Measurements from ENCODE around the gene SP140. TPM values are rescaled to one million over a fixed set of nuclear protein-coding genes. Genes with fewer than 3 reads are reported as not detected.

SP140 gene
- total RNA-seq, 1 experiment from 2014 or later = 0.32 TPM

- ChIA-PET POLR2A (ENCODE audit: low non-redundant PET) (no interaction called here), CTCF (no interaction called here)
- Histone ChIP-seq H3K4me3 (ENCODE audit: low read depth, low read length, poor library complexity, severe bottlenecking) (no peak overlapping the region), H3K4me1 (ENCODE audit: insufficient read depth, low read length, poor library complexity, severe bottlenecking) (no peaks in the 10 kb centered on the region), H3K27ac (ENCODE audit: low read depth, low read length, poor library complexity, severe bottlenecking) (no peak overlapping the region), H3K9me3 (ENCODE audit: low read depth, low read length, poor library complexity, severe bottlenecking) (no peaks in the 10 kb centered on the region), H3K27me3 (replicated peaks; ENCODE audit: insufficient read depth, low read depth, low read length, poor library complexity) (peaks cover 57% of the 10 kb centered on the region), H3K36me3 (ENCODE audit: insufficient read depth, low read length, poor library complexity, severe bottlenecking) (no peaks in the 10 kb centered on the region)
- BruUV-seq (replicated peaks) = no TSS peak
- DNase-seq (ENCODE audit: low spot score) = no peak
- intact Hi-C loops (cut with micrococcal nuclease; ENCODE audit: unreplicated experiment) = no loop called here
- TF ChIP-seq CTCF (conservative IDR thresholded peaks at IDR 0.05; ENCODE audit: low read depth, low read length) = no peak
- no peak for TF ChIP-seq EZH2 (IDR thresholded peaks at IDR 0.05; ENCODE audit: borderline replicate concordance, low read depth, low read length, poor library complexity, severe bottlenecking)
These were observed 20.7 kb downstream of the SP140 start for GRCh38 chr2:230246206-230246605.

- DNase-seq (ENCODE audit: low spot score) = no peak
- CTCF ChIA-PET = no interaction called here
- BruUV-seq (replicated peaks) = no TSS peak
These were observed 24.7 kb downstream of the SP140 start for GRCh38 chr2:230250231-230250630.

GRCh38 chr2:230254152-230254881, 28.8 kb downstream of the SP140 start:
- Histone ChIP-seq H3K27ac (ENCODE audit: low read depth, low read length, poor library complexity, severe bottlenecking) (no peak overlapping the region), H3K4me3 (ENCODE audit: low read depth, low read length, poor library complexity, severe bottlenecking) (no peak overlapping the region), H3K4me1 (ENCODE audit: insufficient read depth, low read length, poor library complexity, severe bottlenecking) (no peaks in the 10 kb centered on the region), H3K27me3 (replicated peaks; ENCODE audit: insufficient read depth, low read depth, low read length, poor library complexity) (peaks cover 8% of the 10 kb centered on the region), H3K36me3 (ENCODE audit: insufficient read depth, low read length, poor library complexity, severe bottlenecking) (no peaks in the 10 kb centered on the region), H3K9me3 (ENCODE audit: low read depth, low read length, poor library complexity, severe bottlenecking) (no peaks in the 10 kb centered on the region)
- TF ChIP-seq EZH2 (IDR thresholded peaks at IDR 0.05; ENCODE audit: borderline replicate concordance, low read depth, low read length, poor library complexity, severe bottlenecking) (no peak), CTCF (conservative IDR thresholded peaks at IDR 0.05; ENCODE audit: low read depth, low read length) (no peak)
- no peak for DNase-seq (ENCODE audit: low spot score)
- ChIA-PET CTCF (no interaction called here), POLR2A (ENCODE audit: low non-redundant PET) (no interaction called here)
- intact Hi-C loops (cut with micrococcal nuclease; ENCODE audit: unreplicated experiment) = no loop called here
- BruUV-seq (replicated peaks) = no TSS peak

More at GRCh38 chr2:230250231-230250630, 24.7 kb downstream of the SP140 start:
- no peaks in the 10 kb centered on the region for H3K4me1 ChIP-seq (ENCODE audit: insufficient read depth, low read length, poor library complexity, severe bottlenecking)
- H3K27ac ChIP-seq (ENCODE audit: low read depth, low read length, poor library complexity, severe bottlenecking) = no peak overlapping the region
- intact Hi-C loops (cut with micrococcal nuclease; ENCODE audit: unreplicated experiment) = no loop called here
- no peak overlapping the region for H3K4me3 ChIP-seq (ENCODE audit: low read depth, low read length, poor library complexity, severe bottlenecking)
- H3K36me3 ChIP-seq (ENCODE audit: insufficient read depth, low read length, poor library complexity, severe bottlenecking) = no peaks in the 10 kb centered on the region
- H3K27me3 ChIP-seq (replicated peaks; ENCODE audit: insufficient read depth, low read depth, low read length, poor library complexity) = peaks cover 44% of the 10 kb centered on the region
- POLR2A ChIA-PET (ENCODE audit: low non-redundant PET) = no interaction called here
- TF ChIP-seq CTCF (conservative IDR thresholded peaks at IDR 0.05; ENCODE audit: low read depth, low read length) = no peak
- no peak for TF ChIP-seq EZH2 (IDR thresholded peaks at IDR 0.05; ENCODE audit: borderline replicate concordance, low read depth, low read length, poor library complexity, severe bottlenecking)
- H3K9me3 ChIP-seq (ENCODE audit: low read depth, low read length, poor library complexity, severe bottlenecking) = no peaks in the 10 kb centered on the region
